Activated CD4-positive, alpha-beta T cell treated with anti-CD3 and anti-CD28 coated beads for 36 hours (primary cell): ENCODE data around the gene GNG12. TPM values are rescaled to one million over a fixed set of nuclear protein-coding genes. Genes with fewer than 3 reads are reported as not detected.

Experiments used
- ATAC-seq: fragments of 200-7000 bp; cut with Tn5 transposase; one replicate; pipeline ENCODE4 v1.10.0; 2021; ENCODE audit warnings: mild to moderate bottlenecking, moderate library complexity
- CTCF ChIA-PET: fragments of 350-600 bp; sonication (Branson Sonifier 250); formaldehyde crosslinking; loops from one replicate; lab custom pipeline; 2021; ENCODE audit warnings: antibody characterized with exemption; lab: Charles Lee
- POLR2A ChIA-PET: fragments of 350-600 bp; sonication (Branson Sonifier 250); formaldehyde crosslinking; loops from one replicate; lab custom pipeline; 2021; ENCODE audit warnings: antibody characterized with exemption, inconsistent platforms; lab: Charles Lee
- DNase-seq: peaks from one replicate; pipeline ENCODE4 v3.0.0-alpha.2; 2020
- H3K27ac Mint-ChIP-seq: one replicate; pipeline ENCODE4 v1.8.0; 2021; ENCODE audit warnings: mixed read lengths
- H3K27me3 Mint-ChIP-seq: one replicate; pipeline ENCODE4 v1.8.0; 2021; ENCODE audit warnings: mixed read lengths
- H3K36me3 Mint-ChIP-seq: one replicate; pipeline ENCODE4 v1.8.0; 2021; ENCODE audit warnings: low read depth, mixed read lengths
- H3K4me1 Mint-ChIP-seq: one replicate; pipeline ENCODE4 v1.8.0; 2021; ENCODE audit warnings: mixed read lengths
- H3K4me3 Mint-ChIP-seq: one replicate; pipeline ENCODE4 v1.8.0; 2021; ENCODE audit warnings: mild to moderate bottlenecking, moderate library complexity, mixed read lengths
- H3K9me3 Mint-ChIP-seq: one replicate; pipeline ENCODE4 v1.8.0; 2021; ENCODE audit warnings: low read depth, mixed read lengths
- intact Hi-C, 2 experiments: fragments of 100-400 bp; cut with DNase I in 1 of 2; cut with micrococcal nuclease in 1 of 2; formaldehyde crosslinking; loops; one replicate each; pipeline versions ENCODE4 v1.14.2 to v1.15.1; 2022 to 2024; cut with DNase I, micrococcal nuclease
- total RNA-seq, 2 experiments: library from RNA; stranded (reverse); gene quantifications; one replicate each; pipeline ENCODE4 v1.2.3, GENCODE V29; 2021

Gene GNG12
- total RNA-seq, 2 experiments from 2014 or later, result 0.07 to 0.11 TPM

DNA sequence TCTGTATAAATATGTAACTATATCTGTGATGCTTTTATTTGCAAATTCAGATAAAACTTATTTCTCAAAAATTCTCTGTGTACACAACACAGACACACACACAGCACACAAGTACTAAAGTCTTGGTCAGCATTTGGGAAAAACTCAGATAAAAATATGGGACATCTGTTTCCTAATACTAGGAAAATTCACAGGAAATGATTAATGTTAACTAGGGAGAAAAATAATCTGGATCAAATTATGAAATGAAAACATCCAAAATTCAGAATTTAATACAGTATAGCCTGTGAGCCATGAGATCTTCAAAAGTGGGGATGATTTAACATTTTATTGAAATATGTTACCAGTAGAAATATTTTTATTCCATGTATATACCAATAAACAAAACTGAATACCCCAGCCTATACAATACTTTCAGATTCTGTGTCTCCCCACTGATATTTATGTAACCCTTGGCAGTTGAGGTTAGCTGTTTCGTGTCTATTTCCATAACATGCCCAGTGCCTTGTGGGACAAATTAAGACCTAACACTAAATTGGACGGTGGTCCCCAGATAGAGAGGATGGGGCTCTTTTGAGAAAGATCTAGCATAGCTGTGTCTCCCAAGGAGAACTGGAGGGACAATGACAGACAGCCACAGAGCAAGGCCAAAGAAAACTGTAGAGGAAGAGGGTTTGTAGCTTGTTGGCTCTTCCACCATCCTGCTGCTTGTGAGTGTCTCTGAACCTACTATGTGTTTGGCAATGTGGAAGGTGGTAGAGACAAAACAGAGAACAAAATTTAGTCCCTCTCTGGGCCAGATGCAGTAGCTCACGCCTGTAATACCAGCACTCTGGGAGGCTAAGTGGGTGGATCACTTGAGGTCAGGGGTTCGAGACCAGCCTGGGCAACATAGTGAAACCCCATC lies 47.2 kb downstream of the GNG12 start:
- H3K27me3 Mint-ChIP-seq, result peaks cover 7% of the 10 kb centered on the region
- DNase-seq (no peak), ATAC-seq (no peak)
- H3K4me3 Mint-ChIP-seq, result no peak overlapping the region
- H3K4me1 Mint-ChIP-seq, result no peaks in the 10 kb centered on the region
- intact Hi-C loops, result no loop called here
- ChIA-PET POLR2A (no interaction called here), CTCF (interaction anchor here (1.2 to 2.4 kb wide), 2 partner anchors 19 to 26 kb away, joined by 5 to 9 read pairs; no protein-coding TSS in a partner anchor)
- H3K9me3 Mint-ChIP-seq, result no peaks in the 10 kb centered on the region
- H3K36me3 Mint-ChIP-seq, result no peaks in the 10 kb centered on the region
- no peak overlapping the region for H3K27ac Mint-ChIP-seq

GRCh38 chr1:67784545-67785186 lies 48.6 kb downstream of the GNG12 start:
- DNase-seq (no peak), ATAC-seq (no peak)
- Mint-ChIP-seq H3K27ac (no peak overlapping the region), H3K4me1 (no peaks in the 10 kb centered on the region), H3K27me3 (peaks cover 7% of the 10 kb centered on the region), H3K4me3 (no peak overlapping the region), H3K36me3 (no peaks in the 10 kb centered on the region), H3K9me3 (no peaks in the 10 kb centered on the region)
- ChIA-PET CTCF (interaction anchor here (0.7 to 1.0 kb wide), 2 partner anchors 18 to 829 kb away, joined by 4 to 5 read pairs; no protein-coding TSS in a partner anchor), POLR2A (no interaction called here)
- intact Hi-C loops, result no loop called here

- DNase-seq, result no peak
- H3K4me1 Mint-ChIP-seq, result no peaks in the 10 kb centered on the region
- POLR2A ChIA-PET, result no interaction called here
- ATAC-seq, result no peak
- no peak overlapping the region for H3K27ac Mint-ChIP-seq
- H3K4me3 Mint-ChIP-seq, result no peak overlapping the region
- H3K27me3 Mint-ChIP-seq, result peaks cover 13% of the 10 kb centered on the region
- no peaks in the 10 kb centered on the region for H3K36me3 Mint-ChIP-seq
- no peaks in the 10 kb centered on the region for H3K9me3 Mint-ChIP-seq
- CTCF ChIA-PET, result no interaction called here
- intact Hi-C loops, result no loop called here
Observed at GRCh38 chr1:67780637-67781036, 52.6 kb downstream of the GNG12 start.

DNA sequence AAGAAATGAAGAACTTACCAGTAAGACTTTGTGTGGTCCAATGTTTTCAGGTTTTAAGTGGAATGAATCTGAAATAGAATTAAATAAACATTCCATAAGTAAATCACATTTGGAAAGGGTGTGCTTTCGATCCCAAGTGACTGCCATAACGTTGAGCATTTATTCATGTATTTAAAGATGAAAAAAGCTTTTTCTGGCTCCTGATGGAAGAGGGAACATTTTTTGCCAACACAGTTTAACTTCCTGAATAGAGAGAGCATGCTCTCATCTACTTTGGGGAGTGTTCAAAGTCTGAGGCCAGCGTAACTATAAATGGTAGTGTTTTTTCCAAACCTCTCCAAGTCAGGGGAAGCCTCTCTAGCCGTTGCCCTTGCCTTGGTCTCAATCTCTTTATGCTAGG lies 55.8 kb downstream of the GNG12 start:
- no peak overlapping the region for H3K27ac Mint-ChIP-seq
- peaks cover 20% of the 10 kb centered on the region for H3K27me3 Mint-ChIP-seq
- no peaks in the 10 kb centered on the region for H3K36me3 Mint-ChIP-seq
- H3K4me1 Mint-ChIP-seq, result no peaks in the 10 kb centered on the region
- no peaks in the 10 kb centered on the region for H3K9me3 Mint-ChIP-seq
- intact Hi-C loops, result no loop called here
- ATAC-seq (no peak), DNase-seq (no peak)
- ChIA-PET CTCF (interaction anchor here (1.2 to 4.4 kb wide), 2 partner anchors 11 to 17 kb away, joined by 5 to 24 read pairs; no protein-coding TSS in a partner anchor), POLR2A (no interaction called here)
- H3K4me3 Mint-ChIP-seq, result no peak overlapping the region

DNA sequence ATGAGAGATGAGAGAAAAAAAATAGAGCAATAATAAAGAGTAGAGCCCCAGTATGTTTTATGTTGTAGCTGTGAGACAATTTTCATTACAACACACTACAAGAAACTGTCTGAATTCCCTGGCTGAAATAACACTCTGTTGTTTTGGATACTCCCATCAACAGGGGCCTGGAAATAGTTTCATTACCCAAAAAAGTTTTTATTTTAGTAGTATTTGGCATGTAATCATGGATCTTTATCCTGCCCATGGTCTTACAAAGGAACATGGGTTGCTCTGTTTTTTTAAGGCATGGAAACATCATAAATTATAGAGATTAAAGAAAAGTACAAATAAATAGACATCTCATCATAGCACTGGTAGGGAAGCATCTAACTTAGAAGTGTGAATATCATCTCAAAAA lies 56.3 kb downstream of the GNG12 start:
- DNase-seq, result no peak
- Mint-ChIP-seq H3K27me3 (peaks cover 21% of the 10 kb centered on the region), H3K36me3 (no peaks in the 10 kb centered on the region), H3K4me1 (no peaks in the 10 kb centered on the region), H3K9me3 (no peaks in the 10 kb centered on the region), H3K4me3 (no peak overlapping the region), H3K27ac (no peak overlapping the region)
- no peak for ATAC-seq
- ChIA-PET CTCF (interaction anchor here (0.6 to 4.4 kb wide), 3 partner anchors 10 to 249 kb away, joined by 3 to 24 read pairs (median 5); no protein-coding TSS in a partner anchor), POLR2A (no interaction called here)
- intact Hi-C loops, result no loop called here

- CTCF ChIA-PET, result interaction anchor here (1.7 to 3.0 kb wide), 2 partner anchors 13 to 212 kb away, joined by 5 to 15 read pairs; no protein-coding TSS in a partner anchor
- DNase-seq, result no peak
Observed at GRCh38 chr1:67773462-67773861, 59.8 kb downstream of the GNG12 start.

GRCh38 chr1:67771749-67772148 lies 61.5 kb downstream of the GNG12 start:
- Mint-ChIP-seq H3K27me3 (peaks cover 33% of the 10 kb centered on the region), H3K9me3 (no peaks in the 10 kb centered on the region), H3K4me3 (no peak overlapping the region), H3K4me1 (peaks cover 5% of the 10 kb centered on the region), H3K27ac (no peak overlapping the region), H3K36me3 (no peaks in the 10 kb centered on the region)
- POLR2A ChIA-PET, result interaction anchor here (0.6 kb wide), 1 partner anchor 85 kb away, joined by 6 read pairs; no protein-coding TSS in a partner anchor
- CTCF ChIA-PET, result interaction anchor here (0.8 to 3.0 kb wide), 5 partner anchors 11 to 244 kb away, joined by 4 to 15 read pairs (median 4); no protein-coding TSS in a partner anchor
- ATAC-seq (no peak), DNase-seq (no peak)
- intact Hi-C loops, result no loop called here

More at GRCh38 chr1:67773462-67773861, 59.8 kb downstream of the GNG12 start:
- Mint-ChIP-seq H3K27ac (no peak overlapping the region), H3K9me3 (no peaks in the 10 kb centered on the region), H3K27me3 (peaks cover 33% of the 10 kb centered on the region), H3K4me1 (peaks cover 5% of the 10 kb centered on the region), H3K4me3 (no peak overlapping the region), H3K36me3 (no peaks in the 10 kb centered on the region)
- no peak for ATAC-seq
- intact Hi-C loops, result no loop called here
- POLR2A ChIA-PET, result no interaction called here

GRCh38 chr1:67771152-67771551 lies 62.1 kb downstream of the GNG12 start:
- intact Hi-C loops, result no loop called here

GRCh38 chr1:67769633-67770256 lies 63.5 kb downstream of the GNG12 start:
- H3K4me3 Mint-ChIP-seq, result no peak overlapping the region
- no peaks in the 10 kb centered on the region for H3K9me3 Mint-ChIP-seq
- peaks cover 12% of the 10 kb centered on the region for H3K4me1 Mint-ChIP-seq
- peak; percentile 51 for ATAC-seq
- peaks cover 27% of the 10 kb centered on the region for H3K27me3 Mint-ChIP-seq
- intact Hi-C loops, result loop anchor here (5.0 kb wide), 4 partner anchors 63 to 573 kb away; partner anchors contain the start of gene GNG12 (in 2 of the 2)
- DNase-seq, result no peak
- H3K27ac Mint-ChIP-seq, result no peak overlapping the region
- POLR2A ChIA-PET, result no interaction called here
- no peaks in the 10 kb centered on the region for H3K36me3 Mint-ChIP-seq
- CTCF ChIA-PET, result interaction anchor here (1.3 to 5.9 kb wide), 4 partner anchors 9 to 235 kb away, joined by 4 to 44 read pairs (median 11); no protein-coding TSS in a partner anchor

More at GRCh38 chr1:67771152-67771551, 62.1 kb downstream of the GNG12 start:
- Mint-ChIP-seq H3K4me3 (no peak overlapping the region), H3K27me3 (peaks cover 32% of the 10 kb centered on the region), H3K27ac (no peak overlapping the region), H3K36me3 (no peaks in the 10 kb centered on the region), H3K9me3 (no peaks in the 10 kb centered on the region), H3K4me1 (peaks cover 7% of the 10 kb centered on the region)
- CTCF ChIA-PET, result interaction anchor here (0.5 to 3.0 kb wide), 5 partner anchors 11 to 243 kb away, joined by 4 to 15 read pairs (median 4); no protein-coding TSS in a partner anchor
- DNase-seq (no peak), ATAC-seq (peak; percentile 36)
- POLR2A ChIA-PET, result no interaction called here

- H3K4me3 Mint-ChIP-seq, result no peak overlapping the region
- H3K27me3 Mint-ChIP-seq, result peaks cover 32% of the 10 kb centered on the region
- DNase-seq (no peak), ATAC-seq (no peak)
- no peaks in the 10 kb centered on the region for H3K36me3 Mint-ChIP-seq
- POLR2A ChIA-PET, result no interaction called here
- no peaks in the 10 kb centered on the region for H3K9me3 Mint-ChIP-seq
- CTCF ChIA-PET, result interaction anchor here (0.6 to 5.9 kb wide), 11 partner anchors 8 to 1080 kb away, joined by 3 to 44 read pairs (median 5); no protein-coding TSS in a partner anchor
- intact Hi-C loops, result loop anchor here (5.0 kb wide), 4 partner anchors 64 to 574 kb away; partner anchors contain the start of gene GNG12 (in 2 of the 2)
- H3K4me1 Mint-ChIP-seq, result peaks cover 12% of the 10 kb centered on the region
- no peak overlapping the region for H3K27ac Mint-ChIP-seq
Observed at GRCh38 chr1:67768480-67768879, 64.8 kb downstream of the GNG12 start.
